Activated naive CD4-positive, alpha-beta T cell treated with anti-CD3 and anti-CD28 coated beads, Interleukin-2, amount 10 ng/mL, durations not matched to agents 7 days and 5 days (primary cell): ENCODE measurements around the gene KCND2.

Experiments used
- CTCF ChIA-PET: fragments of 350-600 bp; sonication (Branson Sonifier 250); formaldehyde crosslinking; loops from one replicate; lab custom pipeline; 2021; ENCODE audit warnings: antibody characterized with exemption; lab: Charles Lee
- DNase-seq: peaks from one replicate; pipeline ENCODE4 v3.0.0-alpha.2; 2020
- H3K27ac Mint-ChIP-seq: one replicate; pipeline ENCODE4 v1.8.0; 2021; ENCODE audit warnings: mild to moderate bottlenecking, moderate library complexity, mixed read lengths
- H3K27me3 Mint-ChIP-seq: one replicate; pipeline ENCODE4 v1.8.0; 2021; ENCODE audit warnings: mild to moderate bottlenecking, mixed read lengths
- H3K36me3 Mint-ChIP-seq: one replicate; pipeline ENCODE4 v1.8.0; 2021; ENCODE audit warnings: mixed read lengths
- H3K4me1 Mint-ChIP-seq: one replicate; pipeline ENCODE4 v1.8.0; 2021; ENCODE audit warnings: mixed read lengths
- H3K4me3 Mint-ChIP-seq: one replicate; pipeline ENCODE4 v1.8.0; 2021; ENCODE audit warnings: mild to moderate bottlenecking, moderate library complexity, mixed read lengths
- H3K9me3 Mint-ChIP-seq: one replicate; pipeline ENCODE4 v1.8.0; 2021; ENCODE audit warnings: mixed read lengths

KCND2 gene

DNA sequence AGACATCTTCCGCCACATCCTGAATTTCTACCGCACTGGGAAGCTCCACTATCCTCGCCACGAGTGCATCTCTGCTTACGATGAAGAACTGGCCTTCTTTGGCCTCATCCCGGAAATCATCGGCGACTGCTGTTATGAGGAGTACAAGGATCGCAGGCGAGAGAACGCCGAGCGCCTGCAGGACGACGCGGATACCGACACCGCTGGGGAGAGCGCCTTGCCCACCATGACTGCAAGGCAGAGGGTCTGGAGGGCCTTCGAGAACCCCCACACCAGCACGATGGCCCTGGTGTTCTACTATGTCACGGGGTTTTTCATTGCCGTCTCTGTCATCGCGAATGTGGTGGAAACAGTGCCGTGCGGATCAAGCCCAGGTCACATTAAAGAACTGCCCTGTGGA, 1.9 kb downstream of the KCND2 start:
- Mint-ChIP-seq H3K36me3 (no peaks in the 10 kb centered on the region), H3K27ac (no peak overlapping the region), H3K9me3 (peaks cover 2% of the 10 kb centered on the region), H3K4me3 (no peak overlapping the region), H3K4me1 (peaks cover 12% of the 10 kb centered on the region), H3K27me3 (peaks cover 37% of the 10 kb centered on the region)
- no peak for DNase-seq
- CTCF ChIA-PET = no interaction called here

DNA sequence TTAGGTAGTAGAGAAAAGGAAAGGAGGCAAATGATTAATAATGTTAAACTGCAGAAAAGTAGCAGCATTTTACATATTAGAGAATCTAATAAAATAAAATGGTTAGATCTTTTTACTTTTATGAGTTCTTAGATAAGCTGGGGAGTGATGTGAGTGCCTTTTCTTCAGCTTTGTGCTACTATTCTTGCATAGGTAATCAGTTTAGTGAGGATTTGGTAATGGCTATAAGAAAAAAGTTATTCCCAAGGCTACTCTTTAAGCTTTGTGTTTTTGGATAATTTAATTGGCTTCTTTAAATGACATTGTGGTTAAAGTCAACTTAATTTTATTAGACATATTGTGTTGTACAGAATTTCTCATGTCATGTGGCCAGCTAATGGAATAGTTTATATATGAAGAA, 3.7 kb downstream of the KCND2 start:
- DNase-seq = no peak
- Mint-ChIP-seq H3K4me1 (peaks cover 12% of the 10 kb centered on the region), H3K4me3 (no peak overlapping the region), H3K9me3 (peaks cover 2% of the 10 kb centered on the region), H3K36me3 (no peaks in the 10 kb centered on the region), H3K27ac (no peak overlapping the region), H3K27me3 (peaks cover 37% of the 10 kb centered on the region)
- CTCF ChIA-PET = no interaction called here

DNA sequence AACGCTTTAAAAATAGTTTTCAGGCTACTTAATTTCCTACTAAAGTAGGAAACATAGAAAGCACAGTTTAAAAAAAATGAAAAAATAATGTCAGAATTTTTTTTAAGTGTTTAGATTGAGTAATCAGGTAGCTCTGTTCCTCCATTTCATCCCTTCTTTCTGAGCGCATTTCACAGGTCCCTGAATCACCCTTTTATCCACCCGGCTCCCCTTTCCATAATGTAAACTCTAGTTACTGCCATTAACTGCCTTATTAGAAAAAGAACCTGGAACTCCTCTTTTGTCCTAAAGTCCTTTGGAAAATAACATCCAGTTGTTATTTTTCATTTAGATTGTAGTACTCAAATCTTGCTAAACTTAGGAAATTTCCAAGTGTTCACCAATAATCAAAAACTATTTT, 5.8 kb downstream of the KCND2 start:
- peaks cover 2% of the 10 kb centered on the region for H3K9me3 Mint-ChIP-seq
- CTCF ChIA-PET = no interaction called here
- no peaks in the 10 kb centered on the region for H3K36me3 Mint-ChIP-seq
- peaks cover 18% of the 10 kb centered on the region for H3K27me3 Mint-ChIP-seq
- H3K27ac Mint-ChIP-seq = no peak overlapping the region
- no peak for DNase-seq
- no peak overlapping the region for H3K4me3 Mint-ChIP-seq
- no peaks in the 10 kb centered on the region for H3K4me1 Mint-ChIP-seq

DNA sequence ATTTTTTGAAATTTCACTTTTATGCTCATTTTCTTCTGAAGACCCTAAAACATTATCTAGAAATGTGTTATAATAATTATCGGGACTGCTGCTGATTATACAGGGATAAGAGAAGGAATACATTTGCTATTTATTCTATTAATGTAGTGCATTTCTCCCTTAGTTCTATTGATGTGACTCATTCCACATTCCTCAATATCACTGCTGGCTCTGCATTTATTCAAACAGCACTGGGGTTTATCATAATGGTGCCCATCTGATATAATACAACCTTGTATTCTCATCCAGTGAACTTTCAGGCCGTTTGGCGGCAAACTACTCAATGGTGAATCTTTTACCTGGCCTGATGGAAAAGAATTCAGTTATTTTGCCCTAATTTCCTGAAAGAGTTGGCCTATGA, 7.8 kb downstream of the KCND2 start:
- Mint-ChIP-seq H3K9me3 (no peaks in the 10 kb centered on the region), H3K4me1 (no peaks in the 10 kb centered on the region), H3K27me3 (no peaks in the 10 kb centered on the region), H3K27ac (no peak overlapping the region), H3K4me3 (no peak overlapping the region), H3K36me3 (no peaks in the 10 kb centered on the region)
- no peak for DNase-seq
- CTCF ChIA-PET = no interaction called here

DNA sequence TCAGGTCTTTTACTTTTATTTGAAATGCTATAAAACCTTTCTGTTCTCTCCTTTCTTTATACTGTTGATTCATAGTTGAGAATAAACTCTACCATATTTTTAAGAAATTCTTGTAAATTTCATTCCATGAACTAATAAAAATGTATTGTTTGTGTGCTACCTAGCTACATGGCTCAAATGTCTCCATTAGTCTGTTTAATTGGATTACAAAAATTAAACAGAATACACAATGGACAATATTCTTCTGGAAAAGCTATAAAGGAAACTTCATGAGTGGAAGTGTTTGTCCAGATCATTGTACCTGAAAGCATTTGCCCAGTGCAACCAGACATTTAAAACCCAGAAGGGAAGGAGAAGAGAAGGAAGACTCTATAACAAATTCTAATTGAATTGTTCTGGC, 20.1 kb downstream of the KCND2 start:
- CTCF ChIA-PET = no interaction called here
- Mint-ChIP-seq H3K27ac (no peak overlapping the region), H3K4me1 (no peaks in the 10 kb centered on the region), H3K27me3 (no peaks in the 10 kb centered on the region), H3K9me3 (no peaks in the 10 kb centered on the region), H3K4me3 (no peak overlapping the region), H3K36me3 (no peaks in the 10 kb centered on the region)
- no peak for DNase-seq

DNA sequence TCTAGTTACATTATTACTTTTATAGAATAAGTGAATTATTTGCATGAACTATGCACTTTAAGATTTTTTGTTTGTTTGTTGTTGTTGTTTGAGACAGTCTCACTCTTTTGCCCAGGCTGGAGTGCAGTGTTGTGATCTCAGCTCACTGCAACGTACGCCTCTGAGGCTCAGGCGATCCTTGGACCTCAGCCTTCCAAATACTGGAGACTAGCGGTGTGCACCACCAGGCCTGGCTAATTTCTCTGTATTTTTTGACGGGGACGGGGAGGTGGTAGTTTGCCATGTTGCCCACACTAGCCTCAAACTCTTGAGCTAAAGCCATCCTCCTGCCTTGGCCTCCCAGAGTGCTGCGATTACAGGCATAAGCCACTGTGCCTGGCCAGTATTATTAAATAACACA, 29.2 kb downstream of the KCND2 start:
- Mint-ChIP-seq H3K4me3 (no peak overlapping the region), H3K36me3 (no peaks in the 10 kb centered on the region), H3K9me3 (peaks cover 2% of the 10 kb centered on the region), H3K27ac (no peak overlapping the region), H3K4me1 (no peaks in the 10 kb centered on the region), H3K27me3 (no peaks in the 10 kb centered on the region)
- no peak for DNase-seq
- CTCF ChIA-PET = no interaction called here

DNA sequence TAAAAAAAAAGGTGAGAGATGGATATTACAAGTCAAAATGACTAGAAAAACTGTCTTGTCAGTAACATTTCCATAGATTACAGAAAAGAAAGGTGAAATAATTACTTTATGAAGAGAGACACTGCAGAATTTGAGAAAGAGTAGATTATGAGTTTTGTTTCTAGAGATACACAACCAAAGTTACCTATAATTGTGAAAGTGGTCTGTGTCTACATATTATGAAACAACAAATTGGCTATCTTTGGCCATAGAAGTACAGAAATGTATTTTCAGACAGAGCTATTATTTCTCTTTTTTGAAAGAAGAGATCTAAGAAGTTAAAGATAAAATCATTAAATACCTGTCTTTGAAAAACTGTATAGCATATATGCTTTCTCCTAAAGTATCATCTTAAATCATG, 30.1 kb downstream of the KCND2 start:
- no peaks in the 10 kb centered on the region for H3K36me3 Mint-ChIP-seq
- no peak overlapping the region for H3K27ac Mint-ChIP-seq
- CTCF ChIA-PET = no interaction called here
- no peak overlapping the region for H3K4me3 Mint-ChIP-seq
- H3K9me3 Mint-ChIP-seq = peaks cover 2% of the 10 kb centered on the region
- no peak for DNase-seq
- no peaks in the 10 kb centered on the region for H3K4me1 Mint-ChIP-seq
- no peaks in the 10 kb centered on the region for H3K27me3 Mint-ChIP-seq

DNA sequence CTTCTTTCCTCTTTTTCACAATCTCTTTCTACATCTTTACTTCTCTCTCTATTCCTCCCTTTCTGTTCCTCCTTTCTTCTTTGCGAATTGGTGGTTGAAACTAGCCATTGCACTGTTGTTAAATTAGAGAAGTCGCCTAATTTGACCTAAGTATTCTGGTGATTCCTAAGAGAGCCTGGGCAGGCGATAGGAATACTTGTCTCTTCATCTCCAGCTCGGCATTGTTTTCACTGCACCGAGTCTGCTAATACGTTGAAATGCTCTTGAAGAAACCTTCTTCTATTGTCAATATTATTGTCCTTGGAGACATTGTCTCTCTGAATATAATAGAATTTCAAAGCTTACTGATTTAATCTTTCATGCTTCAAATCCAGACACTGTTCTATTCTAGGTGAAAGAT, 31.7 kb downstream of the KCND2 start:
- no peaks in the 10 kb centered on the region for H3K4me1 Mint-ChIP-seq
- no peak for DNase-seq
- no peaks in the 10 kb centered on the region for H3K36me3 Mint-ChIP-seq
- CTCF ChIA-PET = no interaction called here
- H3K4me3 Mint-ChIP-seq = no peak overlapping the region
- peaks cover 2% of the 10 kb centered on the region for H3K9me3 Mint-ChIP-seq
- H3K27me3 Mint-ChIP-seq = no peaks in the 10 kb centered on the region
- no peak overlapping the region for H3K27ac Mint-ChIP-seq

DNA sequence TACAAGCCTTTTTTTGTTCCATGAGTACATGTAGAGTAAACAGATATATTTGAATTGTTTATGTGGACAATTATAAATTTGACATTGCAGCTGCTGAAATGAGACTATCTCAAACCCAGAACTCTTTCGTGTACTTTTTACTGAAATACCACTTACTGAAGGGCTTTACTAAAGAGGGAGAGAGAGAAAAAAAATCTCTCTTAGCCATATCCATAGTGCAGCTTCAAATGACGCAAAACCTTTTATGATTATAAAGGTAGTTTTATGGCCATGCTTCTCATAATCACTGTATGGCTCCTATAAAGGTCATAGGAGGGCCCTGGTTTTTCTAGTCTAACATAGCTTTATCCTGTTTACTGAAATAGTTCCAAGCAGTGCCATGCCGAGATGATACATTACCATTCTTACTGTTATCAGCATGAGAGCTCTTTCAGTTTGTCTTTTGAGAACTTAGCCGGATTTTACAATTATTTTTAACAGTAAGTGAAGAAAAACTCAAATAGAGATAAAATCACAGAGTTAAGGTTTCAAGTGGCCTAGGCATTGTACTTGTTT, 35.1 kb downstream of the KCND2 start:
- H3K27me3 Mint-ChIP-seq = no peaks in the 10 kb centered on the region
- no peak overlapping the region for H3K4me3 Mint-ChIP-seq
- DNase-seq = no peak
- CTCF ChIA-PET = no interaction called here
- H3K27ac Mint-ChIP-seq = no peak overlapping the region
- H3K36me3 Mint-ChIP-seq = no peaks in the 10 kb centered on the region
- peaks cover 2% of the 10 kb centered on the region for H3K9me3 Mint-ChIP-seq
- H3K4me1 Mint-ChIP-seq = no peaks in the 10 kb centered on the region

DNA sequence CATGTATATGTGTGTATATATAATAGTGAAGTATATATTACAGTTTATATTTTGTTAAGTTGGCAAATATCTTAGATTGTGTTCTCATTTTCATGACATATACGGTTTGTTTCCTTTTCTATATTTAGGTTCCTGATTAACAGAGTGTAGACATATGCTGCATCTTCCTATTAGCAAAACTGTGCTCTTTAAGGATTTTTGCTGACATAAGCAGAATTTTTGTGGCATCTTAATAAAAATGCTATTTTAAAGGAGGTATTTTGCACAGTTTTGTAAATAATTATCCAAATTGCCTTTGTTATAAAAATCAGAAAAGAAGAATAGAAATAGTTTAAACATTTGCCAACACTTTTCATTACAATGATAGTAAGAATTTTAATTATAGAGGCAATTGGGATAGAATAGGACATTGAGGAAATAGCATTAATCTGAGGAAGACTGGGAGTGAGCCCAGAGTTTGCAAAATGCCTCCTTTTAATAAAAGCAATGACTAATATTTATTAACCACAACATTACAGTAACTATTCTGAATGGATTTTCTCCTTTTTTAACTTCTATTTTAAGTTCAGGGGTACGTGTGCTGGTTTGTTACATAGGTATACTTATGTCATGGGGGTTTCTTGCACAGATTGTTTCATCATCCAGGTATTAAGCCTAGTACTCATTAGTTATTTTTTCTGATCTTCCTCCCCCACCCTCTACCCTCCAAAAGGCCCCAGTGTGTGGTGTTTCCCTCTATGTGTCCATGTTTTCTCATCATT, 38.2 kb downstream of the KCND2 start:
- CTCF ChIA-PET = no interaction called here
- Mint-ChIP-seq H3K27ac (no peak overlapping the region), H3K27me3 (no peaks in the 10 kb centered on the region), H3K4me1 (no peaks in the 10 kb centered on the region), H3K9me3 (no peaks in the 10 kb centered on the region), H3K4me3 (no peak overlapping the region), H3K36me3 (no peaks in the 10 kb centered on the region)
- no peak for DNase-seq

DNA sequence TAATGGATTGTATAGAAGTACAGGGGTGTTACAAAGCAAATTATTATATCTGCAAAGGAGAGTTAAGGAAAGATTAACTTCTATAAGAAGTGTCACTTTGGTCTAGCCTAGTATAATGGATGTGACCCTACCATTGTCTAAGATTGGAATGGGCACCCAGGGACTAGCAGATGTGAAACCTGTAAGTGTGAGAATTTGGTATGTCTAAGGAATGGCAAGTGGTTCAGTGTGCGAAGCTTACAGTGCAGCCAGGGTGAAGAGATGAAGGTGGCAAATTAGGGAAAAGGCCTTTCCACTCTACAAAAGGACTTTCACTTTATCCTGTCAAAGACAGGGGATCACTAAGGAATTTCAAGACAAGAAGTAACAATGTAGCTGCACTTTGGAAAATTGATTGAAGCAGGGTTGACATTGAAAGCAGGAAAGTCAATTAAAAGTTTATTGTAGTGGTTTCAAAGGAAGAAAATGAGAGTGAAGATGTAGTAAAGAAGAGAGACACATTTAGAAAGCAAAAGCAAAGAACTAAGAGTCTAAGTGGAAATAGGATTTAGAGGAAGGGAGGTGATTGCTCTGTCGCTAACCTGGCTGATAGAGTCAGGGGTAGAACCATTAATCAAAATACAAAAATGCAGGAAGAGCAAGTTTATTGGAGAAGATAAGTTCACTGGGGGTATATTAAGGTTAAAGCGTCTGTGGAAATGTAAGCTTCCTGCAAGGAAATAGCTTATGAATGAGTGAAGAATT, 47.4 kb downstream of the KCND2 start:
- no peak for DNase-seq
- H3K27me3 Mint-ChIP-seq = no peaks in the 10 kb centered on the region
- H3K4me1 Mint-ChIP-seq = no peaks in the 10 kb centered on the region
- no peak overlapping the region for H3K27ac Mint-ChIP-seq
- no peaks in the 10 kb centered on the region for H3K36me3 Mint-ChIP-seq
- no peak overlapping the region for H3K4me3 Mint-ChIP-seq
- CTCF ChIA-PET = no interaction called here
- H3K9me3 Mint-ChIP-seq = no peaks in the 10 kb centered on the region

DNA sequence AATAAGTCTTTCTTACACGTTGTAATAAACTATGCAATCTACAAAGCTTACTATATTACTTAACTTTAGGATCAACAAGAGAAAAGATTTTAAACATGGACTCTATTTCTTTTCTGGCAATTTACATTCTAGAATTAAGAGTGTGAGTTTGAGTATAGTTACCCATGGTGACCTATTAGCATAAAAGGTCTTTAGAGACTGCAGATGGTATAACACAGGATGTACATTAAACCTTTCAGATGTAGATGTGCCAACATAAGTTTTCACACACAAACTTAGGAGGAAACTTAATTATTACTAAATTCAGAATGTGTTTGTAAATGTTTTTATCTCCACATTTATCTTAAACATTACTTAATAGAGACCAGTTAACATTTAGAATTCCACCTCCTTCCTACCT, 54.1 kb downstream of the KCND2 start:
- H3K27me3 Mint-ChIP-seq = no peaks in the 10 kb centered on the region
- H3K4me1 Mint-ChIP-seq = no peaks in the 10 kb centered on the region
- H3K9me3 Mint-ChIP-seq = no peaks in the 10 kb centered on the region
- no peak for DNase-seq
- H3K27ac Mint-ChIP-seq = no peak overlapping the region
- H3K4me3 Mint-ChIP-seq = no peak overlapping the region
- no peaks in the 10 kb centered on the region for H3K36me3 Mint-ChIP-seq
- CTCF ChIA-PET = no interaction called here

DNA sequence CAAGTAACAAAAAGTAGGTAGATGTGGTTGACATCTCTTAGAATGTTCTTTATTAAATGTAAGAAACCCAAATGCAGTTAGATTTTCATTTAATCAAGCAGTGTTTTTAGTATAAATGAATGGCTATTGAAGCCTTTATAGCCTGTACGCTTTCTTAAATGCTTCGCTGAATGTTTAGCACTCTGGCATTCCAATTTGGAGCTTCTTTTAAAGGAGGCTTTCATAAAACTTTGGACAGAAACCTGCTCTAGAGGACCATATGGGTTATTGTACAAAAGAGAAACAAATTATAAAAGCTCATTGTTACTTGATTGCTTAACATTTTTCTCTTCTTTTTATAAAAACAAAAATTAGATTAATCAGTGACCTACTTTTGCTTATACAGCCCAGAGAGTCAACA, 59.5 kb downstream of the KCND2 start:
- Mint-ChIP-seq H3K9me3 (peaks cover 1% of the 10 kb centered on the region), H3K36me3 (no peaks in the 10 kb centered on the region), H3K27me3 (no peaks in the 10 kb centered on the region), H3K4me1 (no peaks in the 10 kb centered on the region), H3K4me3 (no peak overlapping the region), H3K27ac (no peak overlapping the region)
- CTCF ChIA-PET = no interaction called here
- no peak for DNase-seq

DNA sequence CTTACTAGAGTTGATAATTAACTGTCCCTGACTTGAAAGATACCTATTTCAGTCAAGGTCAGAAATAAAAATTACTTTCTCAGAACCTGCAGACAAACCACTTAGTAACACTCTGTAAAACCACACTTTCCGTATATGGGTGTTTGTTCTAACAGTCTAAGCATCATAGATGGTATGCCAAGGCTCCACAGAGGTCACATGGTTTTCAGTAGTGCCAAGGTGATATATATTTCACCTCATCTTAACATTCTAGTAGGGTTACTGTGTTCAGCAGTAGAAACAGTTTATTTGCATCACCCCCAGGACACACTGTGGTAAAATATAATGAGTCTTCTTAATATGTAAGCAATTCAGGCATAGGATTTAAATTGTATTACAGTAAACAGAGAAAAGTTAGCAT, 61.5 kb downstream of the KCND2 start:
- no peak overlapping the region for H3K27ac Mint-ChIP-seq
- peaks cover 1% of the 10 kb centered on the region for H3K9me3 Mint-ChIP-seq
- CTCF ChIA-PET = no interaction called here
- DNase-seq = no peak
- no peak overlapping the region for H3K4me3 Mint-ChIP-seq
- H3K4me1 Mint-ChIP-seq = no peaks in the 10 kb centered on the region
- H3K36me3 Mint-ChIP-seq = no peaks in the 10 kb centered on the region
- H3K27me3 Mint-ChIP-seq = no peaks in the 10 kb centered on the region

DNA sequence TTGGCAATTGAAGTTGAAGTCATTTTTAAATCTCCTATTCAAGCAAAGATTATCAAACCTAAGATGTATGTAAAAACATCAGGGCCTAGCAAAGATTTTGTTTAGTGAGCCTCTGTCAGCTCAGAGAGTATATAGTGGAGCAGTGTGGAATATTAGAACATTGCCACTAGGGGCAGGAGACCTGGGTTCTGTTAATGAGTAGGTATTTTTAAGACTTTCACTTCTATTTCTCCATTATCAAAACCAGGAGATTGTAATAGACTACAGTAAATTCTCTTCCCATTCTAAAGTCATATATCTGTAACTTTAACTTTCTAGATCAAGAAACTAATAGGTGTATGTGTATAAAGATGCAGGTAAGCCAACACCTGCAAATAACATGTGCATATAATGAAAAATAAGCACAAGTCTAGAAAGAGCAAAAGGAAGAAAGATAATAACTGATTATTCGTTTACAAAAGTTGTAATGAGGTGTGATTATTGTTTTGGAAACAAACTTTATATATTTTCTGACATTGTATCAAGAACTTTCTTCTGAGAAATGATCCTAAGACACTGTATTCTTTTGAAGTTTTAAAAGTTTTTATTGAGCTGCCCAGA, 64.4 kb downstream of the KCND2 start:
- no peaks in the 10 kb centered on the region for H3K36me3 Mint-ChIP-seq
- DNase-seq = no peak
- peaks cover 1% of the 10 kb centered on the region for H3K9me3 Mint-ChIP-seq
- H3K27ac Mint-ChIP-seq = no peak overlapping the region
- CTCF ChIA-PET = no interaction called here
- no peaks in the 10 kb centered on the region for H3K27me3 Mint-ChIP-seq
- H3K4me3 Mint-ChIP-seq = no peak overlapping the region
- H3K4me1 Mint-ChIP-seq = no peaks in the 10 kb centered on the region
